ENCODE results near the gene ADAMTS7. TPM values are rescaled to one million over a fixed set of nuclear protein-coding genes. Genes with fewer than 3 reads are reported as not detected.
"Not testable (repeated sequence)": the region's sequence is repeated elsewhere in the genome, so short reads cannot be mapped to it uniquely, and the experiment has no call there.

ADAMTS7 gene
- total RNA-seq, 4 donors from 2014 or later: 0.95 to 4.8 (median 1.7) TPM

DNA sequence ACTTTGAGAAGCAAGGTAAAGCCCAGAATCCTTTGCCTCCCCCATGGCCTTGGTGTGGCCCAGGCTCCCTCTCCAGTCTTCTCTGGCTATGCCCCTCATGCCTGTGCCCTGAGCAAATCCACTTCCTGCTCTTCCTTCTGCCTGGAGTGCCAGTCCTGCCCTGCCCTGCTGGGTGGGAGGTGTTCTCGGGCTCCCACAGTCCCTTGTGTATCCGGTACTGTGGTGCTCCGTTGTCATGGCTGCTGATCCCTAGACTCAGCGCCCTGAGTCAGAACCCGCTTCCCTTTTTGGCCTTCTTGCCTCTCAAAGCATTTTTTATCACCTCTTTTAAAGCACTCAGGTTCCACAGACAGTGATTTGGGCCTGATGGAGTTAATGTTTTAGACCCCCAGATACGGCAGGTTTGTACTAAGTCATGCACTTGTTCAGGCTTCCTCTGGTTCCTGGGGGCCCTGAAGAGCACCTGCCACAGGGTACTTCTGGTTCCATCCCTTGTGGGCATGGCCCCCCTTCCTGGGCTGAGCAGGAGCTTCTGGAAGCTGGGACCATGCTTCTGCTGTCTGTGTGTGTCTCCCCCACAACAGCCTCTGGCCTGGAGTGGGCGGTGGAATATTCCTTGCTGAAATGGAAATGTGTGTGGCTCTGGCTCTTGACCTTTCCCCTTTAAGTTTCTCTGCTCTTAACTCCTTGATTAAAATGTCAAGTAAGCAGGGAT lies 29.6 kb upstream of the ADAMTS7 start:
- 63% methylated on average over 7 of the region's 7 CpGs; no CpG with 5 or more reads in 1 of the 2 donors for WGBS, 2 donors (ENCODE audit: low coverage in 1 of 2)
- no peaks in the 10 kb centered on the region for H3K36me3 ChIP-seq
- intact Hi-C loops (cut with DNase I; ENCODE audit: low total_unique reads): no loop called here
- no peaks in the 10 kb centered on the region for H3K27me3 ChIP-seq
- H3K4me1 ChIP-seq: no peaks in the 10 kb centered on the region
- H3K4me3 ChIP-seq: no peak overlapping the region
- H3K27ac ChIP-seq: no peak overlapping the region
- H3K9me3 ChIP-seq: no peaks in the 10 kb centered on the region
- TF ChIP-seq, protein P1, sequence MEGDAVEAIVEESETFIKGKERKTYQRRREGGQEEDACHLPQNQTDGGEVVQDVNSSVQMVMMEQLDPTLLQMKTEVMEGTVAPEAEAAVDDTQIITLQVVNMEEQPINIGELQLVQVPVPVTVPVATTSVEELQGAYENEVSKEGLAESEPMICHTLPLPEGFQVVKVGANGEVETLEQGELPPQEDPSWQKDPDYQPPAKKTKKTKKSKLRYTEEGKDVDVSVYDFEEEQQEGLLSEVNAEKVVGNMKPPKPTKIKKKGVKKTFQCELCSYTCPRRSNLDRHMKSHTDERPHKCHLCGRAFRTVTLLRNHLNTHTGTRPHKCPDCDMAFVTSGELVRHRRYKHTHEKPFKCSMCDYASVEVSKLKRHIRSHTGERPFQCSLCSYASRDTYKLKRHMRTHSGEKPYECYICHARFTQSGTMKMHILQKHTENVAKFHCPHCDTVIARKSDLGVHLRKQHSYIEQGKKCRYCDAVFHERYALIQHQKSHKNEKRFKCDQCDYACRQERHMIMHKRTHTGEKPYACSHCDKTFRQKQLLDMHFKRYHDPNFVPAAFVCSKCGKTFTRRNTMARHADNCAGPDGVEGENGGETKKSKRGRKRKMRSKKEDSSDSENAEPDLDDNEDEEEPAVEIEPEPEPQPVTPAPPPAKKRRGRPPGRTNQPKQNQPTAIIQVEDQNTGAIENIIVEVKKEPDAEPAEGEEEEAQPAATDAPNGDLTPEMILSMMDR (IDR thresholded peaks at IDR 0.05): no peak
- TF ChIP-seq EP300 (IDR thresholded peaks at IDR 0.05; ENCODE audit: low read depth) (no peak), POLR2AphosphoS5 (IDR thresholded peaks at IDR 0.05) (no peak), POLR2A (IDR thresholded peaks at IDR 0.05) (no peak)
- DNase-seq: no peak
- in situ Hi-C loops (cut with MboI; ENCODE audit: low pct_ligation_motif_present in 1 of 4, low pct_unique_long_range_greater_than_20kb in 1 of 4, low sequenced_read_pairs in 3 of 4): no loop called here

DNA sequence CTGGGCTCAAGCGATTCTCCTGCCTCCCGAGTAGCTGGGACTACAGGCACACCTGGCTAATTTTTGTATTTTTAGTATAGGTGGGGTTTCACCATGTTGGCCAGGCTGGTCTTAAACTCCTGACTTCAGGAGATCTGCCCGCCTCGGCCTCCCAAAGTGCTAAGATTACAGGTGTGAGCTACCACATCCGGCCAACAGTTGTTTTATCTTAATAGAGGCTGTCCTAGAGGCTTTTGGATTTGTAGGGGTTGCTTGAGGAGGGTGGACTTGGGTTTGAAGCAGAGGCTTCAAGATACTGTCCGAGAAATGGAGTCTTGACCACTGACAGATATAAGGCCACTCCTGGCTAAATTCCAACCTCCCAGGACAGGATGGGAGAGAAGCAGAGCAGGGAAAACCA lies 27.9 kb upstream of the ADAMTS7 start:
- H3K4me3 ChIP-seq; H3K4me1 ChIP-seq; H3K27ac ChIP-seq; intact Hi-C loops (cut with DNase I; ENCODE audit: low total_unique reads); H3K9me3 ChIP-seq; H3K27me3 ChIP-seq; DNase-seq; H3K36me3 ChIP-seq; in situ Hi-C loops (cut with MboI; ENCODE audit: low pct_ligation_motif_present in 1 of 4, low pct_unique_long_range_greater_than_20kb in 1 of 4, low sequenced_read_pairs in 3 of 4): not testable (repeated sequence)
- WGBS, 2 donors (ENCODE audit: low coverage in 1 of 2): 92 to 93% methylated on average over 5 to 6 of the region's 6 CpGs

DNA sequence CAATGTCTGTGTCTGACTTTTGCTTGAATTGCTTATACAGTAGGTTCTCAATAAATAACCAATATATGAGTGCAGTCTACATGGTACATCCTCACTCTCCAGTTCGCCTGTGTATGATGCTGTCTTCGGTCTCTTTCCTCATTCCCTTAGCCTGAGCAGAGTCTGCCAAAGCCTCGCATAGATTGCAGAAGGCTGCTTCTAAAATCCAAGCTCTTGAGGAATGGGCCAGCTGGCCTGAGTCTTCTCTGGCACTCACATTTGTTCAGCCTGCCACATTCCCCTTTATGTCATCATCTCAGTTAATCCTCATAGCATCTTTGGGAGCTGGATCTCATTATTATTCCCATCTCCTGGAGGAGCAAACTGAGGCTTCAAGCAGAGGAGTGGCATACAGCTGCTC lies 27.2 kb upstream of the ADAMTS7 start:
- Histone ChIP-seq H3K27ac (no peak overlapping the region), H3K4me1 (no peaks in the 10 kb centered on the region), H3K4me3 (no peak overlapping the region), H3K9me3 (no peaks in the 10 kb centered on the region), H3K27me3 (no peaks in the 10 kb centered on the region), H3K36me3 (no peaks in the 10 kb centered on the region)
- intact Hi-C loops (cut with DNase I; ENCODE audit: low total_unique reads) (no loop called here), in situ Hi-C loops (cut with MboI; ENCODE audit: low pct_ligation_motif_present in 1 of 4, low pct_unique_long_range_greater_than_20kb in 1 of 4, low sequenced_read_pairs in 3 of 4) (no loop called here)
- TF ChIP-seq POLR2AphosphoS5 (IDR thresholded peaks at IDR 0.05) (no peak), POLR2A (IDR thresholded peaks at IDR 0.05) (no peak), EP300 (IDR thresholded peaks at IDR 0.05; ENCODE audit: low read depth) (no peak)
- TF ChIP-seq, protein P1 (IDR thresholded peaks at IDR 0.05): no peak
- 77 to 78% methylated on average over 3 of the region's 3 CpGs for WGBS, 2 donors (ENCODE audit: low coverage in 1 of 2)
- DNase-seq: no peak

DNA sequence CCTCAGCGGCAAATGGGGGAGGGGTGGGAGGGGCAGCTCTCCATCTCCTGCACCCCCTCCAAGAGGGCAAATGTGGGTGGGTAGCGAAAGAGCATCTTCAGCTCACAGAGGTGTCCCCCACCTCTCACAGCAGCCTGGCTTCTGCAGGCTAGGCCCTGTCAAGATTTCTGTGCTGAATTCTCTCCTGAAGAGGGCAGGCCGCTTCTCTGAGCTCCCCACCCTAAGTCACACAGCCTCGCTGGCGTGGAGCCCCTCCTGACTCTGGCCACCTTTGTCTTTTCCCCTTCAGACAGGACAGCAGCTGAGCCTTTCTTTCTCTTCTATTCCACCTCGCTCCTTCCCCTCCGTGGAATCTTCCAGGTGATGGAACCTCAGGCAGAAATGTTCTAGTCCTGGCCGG lies 26.3 kb upstream of the ADAMTS7 start:
- intact Hi-C loops (cut with DNase I; ENCODE audit: low total_unique reads): no loop called here
- Histone ChIP-seq H3K4me1 (no peaks in the 10 kb centered on the region), H3K9me3 (no peaks in the 10 kb centered on the region), H3K36me3 (no peaks in the 10 kb centered on the region), H3K27me3 (no peaks in the 10 kb centered on the region), H3K27ac (no peak overlapping the region), H3K4me3 (no peak overlapping the region)
- TF ChIP-seq POLR2AphosphoS5 (IDR thresholded peaks at IDR 0.05): no peak
- TF ChIP-seq, protein P1 (IDR thresholded peaks at IDR 0.05): no peak
- DNase-seq: no peak
- WGBS, 2 donors (ENCODE audit: low coverage in 1 of 2): 80 to 91% methylated on average over 2 to 8 of the region's 8 CpGs
- in situ Hi-C loops (cut with MboI; ENCODE audit: low pct_ligation_motif_present in 1 of 4, low pct_unique_long_range_greater_than_20kb in 1 of 4, low sequenced_read_pairs in 3 of 4): no loop called here

DNA sequence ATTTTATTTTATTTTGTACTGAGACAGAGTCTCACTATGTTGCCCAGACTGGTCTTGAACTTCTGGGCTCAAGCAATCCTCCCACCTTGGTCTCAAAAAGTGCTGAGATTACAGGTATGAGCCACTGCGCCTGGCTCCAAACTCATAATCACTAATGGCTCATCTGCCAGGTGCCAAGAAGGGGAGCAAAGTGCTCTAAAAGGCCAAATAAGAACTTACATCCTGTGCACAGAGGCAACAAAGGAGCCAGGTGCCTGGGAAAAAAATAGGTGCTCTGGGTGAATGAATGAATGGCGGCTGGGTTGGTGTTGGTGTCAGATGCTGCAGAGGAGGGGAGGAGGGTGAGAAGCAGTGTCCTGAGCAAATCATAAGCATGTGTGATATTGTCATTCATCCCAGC lies 25.9 kb upstream of the ADAMTS7 start:
- 29 to 64% methylated on average over 1 to 2 of the region's 2 CpGs for WGBS, 2 donors (ENCODE audit: low coverage in 1 of 2)
- H3K36me3 ChIP-seq: no peaks in the 10 kb centered on the region
- H3K9me3 ChIP-seq: no peaks in the 10 kb centered on the region
- TF ChIP-seq EP300 (IDR thresholded peaks at IDR 0.05; ENCODE audit: low read depth): no peak
- TF ChIP-seq, protein P1 (IDR thresholded peaks at IDR 0.05): no peak
- H3K27ac ChIP-seq: no peak overlapping the region
- no peak overlapping the region for H3K4me3 ChIP-seq
- no peaks in the 10 kb centered on the region for H3K27me3 ChIP-seq
- in situ Hi-C loops (cut with MboI; ENCODE audit: low pct_ligation_motif_present in 1 of 4, low pct_unique_long_range_greater_than_20kb in 1 of 4, low sequenced_read_pairs in 3 of 4): no loop called here
- H3K4me1 ChIP-seq: no peaks in the 10 kb centered on the region
- no peak for DNase-seq
- intact Hi-C loops (cut with DNase I; ENCODE audit: low total_unique reads): no loop called here
